ENCODE measurements around the gene GPR87. TPM values are rescaled to one million over a fixed set of nuclear protein-coding genes. Genes with fewer than 3 reads are reported as not detected.

GPR87 gene
- total and polyA plus RNA-seq, 9 of the 15 experiments (the other 6 are each of a cell fraction or from before 2014, with no cell fraction given) = not detected

GRCh38 chr3:151265166-151265565 is 51.5 kb downstream of the GPR87 start:
- 2% methylated on average over 5 of the region's 5 CpGs for WGBS (ENCODE audit: insufficient coverage, low coverage, missing lambda C conversion rate)
- CTCF ChIA-PET (ENCODE audit: low intra/inter-chr PET ratio) = no interaction called here
- no peaks in the 10 kb centered on the region for H4K20me1 ChIP-seq (replicated peaks; ENCODE audit: control insufficient read depth, insufficient read depth, low read length)
- no peaks in the 10 kb centered on the region for H3K9me3 ChIP-seq (replicated peaks; ENCODE audit: control insufficient read depth, insufficient read depth, low read depth, low read length)
- H3K4me2 ChIP-seq (ENCODE audit: insufficient read depth, low read length) = no peak overlapping the region
- POLR2A ChIA-PET = no interaction called here
- in situ Hi-C loops (cut with MboI) (no loop called here), intact Hi-C loops (cut with micrococcal nuclease) (no loop called here)
- no peak for TF ChIP-seq NCOA2 (IDR thresholded peaks at IDR 0.05; ENCODE audit: partially characterized antibody in 2 of 2)
- FAIRE-seq (no peak), ATAC-seq (no peak), DNase-seq (ENCODE audit: extremely low read depth in 1 of 4, low spot score in 3 of 4) (no peak)
- no peaks in the 10 kb centered on the region for H3K79me2 ChIP-seq (ENCODE audit: control insufficient read depth, insufficient read depth, low read length)
- H3K9ac ChIP-seq (ENCODE audit: insufficient read depth in 1 of 2, low read depth in 2 of 2, low read length in 2 of 2) = no peak overlapping the region
- no peak overlapping the region for H3K27ac ChIP-seq (ENCODE audit: extremely low read depth, low read depth, low read length)
- no peaks in the 10 kb centered on the region for H3K36me3 ChIP-seq (ENCODE audit: control insufficient read depth, insufficient read depth, low read length)
- no peaks in the 10 kb centered on the region for H3K9me1 ChIP-seq (ENCODE audit: control insufficient read depth, insufficient read depth, low read length)
- H2AFZ ChIP-seq (ENCODE audit: low read depth, low read length) = no peak overlapping the region
- no peak overlapping the region for H3K4me3 ChIP-seq
- H3K27me3 ChIP-seq (ENCODE audit: control insufficient read depth in 2 of 2, insufficient read depth in 2 of 2, low read length in 2 of 2) = peaks cover 2 to 18% of the 10 kb centered on the region in 2 experiments; a peak in 3 of 5 replicates
- H3K4me1 ChIP-seq (replicated peaks in 1 of 2; ENCODE audit: control insufficient read depth in 2 of 2, insufficient read depth in 2 of 2, low read length in 2 of 2) = no peaks in the 10 kb centered on the region
- no TSS peak for BruUV-seq (replicated peaks)

GRCh38 chr3:151264605-151265004 is 52.0 kb downstream of the GPR87 start:
- Histone ChIP-seq H2AFZ (ENCODE audit: low read depth, low read length) (no peak overlapping the region), H3K9me3 (replicated peaks; ENCODE audit: control insufficient read depth, insufficient read depth, low read depth, low read length) (no peaks in the 10 kb centered on the region), H3K27me3 (ENCODE audit: control insufficient read depth in 2 of 2, insufficient read depth in 2 of 2, low read length in 2 of 2) (peaks cover 2 to 18% of the 10 kb centered on the region in 2 experiments; a peak in 3 of 5 replicates), H3K4me1 (replicated peaks in 1 of 2; ENCODE audit: control insufficient read depth in 2 of 2, insufficient read depth in 2 of 2, low read length in 2 of 2) (no peaks in the 10 kb centered on the region), H3K4me3 (no peak overlapping the region), H3K9ac (ENCODE audit: insufficient read depth in 1 of 2, low read depth in 2 of 2, low read length in 2 of 2) (no peak overlapping the region), H3K27ac (ENCODE audit: extremely low read depth, low read depth, low read length) (no peak overlapping the region), H4K20me1 (replicated peaks; ENCODE audit: control insufficient read depth, insufficient read depth, low read length) (no peaks in the 10 kb centered on the region), H3K9me1 (ENCODE audit: control insufficient read depth, insufficient read depth, low read length) (no peaks in the 10 kb centered on the region), H3K36me3 (ENCODE audit: control insufficient read depth, insufficient read depth, low read length) (no peaks in the 10 kb centered on the region), H3K79me2 (ENCODE audit: control insufficient read depth, insufficient read depth, low read length) (no peaks in the 10 kb centered on the region), H3K4me2 (ENCODE audit: insufficient read depth, low read length) (no peak overlapping the region)
- ChIA-PET POLR2A (no interaction called here), CTCF (ENCODE audit: low intra/inter-chr PET ratio) (no interaction called here)
- BruUV-seq (replicated peaks) = no TSS peak
- 0% methylated on average over 1 of the region's 1 CpG for WGBS (ENCODE audit: insufficient coverage, low coverage, missing lambda C conversion rate)
- DNase-seq (ENCODE audit: extremely low read depth in 1 of 4, low spot score in 3 of 4) (no peak), ATAC-seq (no peak), FAIRE-seq (no peak)
- in situ Hi-C loops (cut with MboI) = no loop called here
- TF ChIP-seq ZBTB9 (CRISPR knock-in tag; IDR thresholded peaks at IDR 0.05) (no peak), IFI16 (CRISPR knock-in tag; IDR thresholded peaks at IDR 0.05) (no peak), MED1 (CRISPR knock-in tag; IDR thresholded peaks at IDR 0.05; ENCODE audit: borderline replicate concordance) (no peak), SAFB2 (IDR thresholded peaks at IDR 0.05; ENCODE audit: borderline replicate concordance, low read depth, low read length, severe bottlenecking) (no peak), RCOR1 (IDR thresholded peaks at IDR 0.05; ENCODE audit: borderline replicate concordance in 1 of 2, low read depth in 2 of 2, low read length in 2 of 2) (no peak), FOSL1 (tag; conservative IDR thresholded peaks at IDR 0.05) (no peak), CBFB (CRISPR knock-in tag; IDR thresholded peaks at IDR 0.05) (no peak), ETV1 (tag; conservative IDR thresholded peaks at IDR 0.05; ENCODE audit: low read depth) (no peak)
- TF ChIP-seq, protein P1, sequence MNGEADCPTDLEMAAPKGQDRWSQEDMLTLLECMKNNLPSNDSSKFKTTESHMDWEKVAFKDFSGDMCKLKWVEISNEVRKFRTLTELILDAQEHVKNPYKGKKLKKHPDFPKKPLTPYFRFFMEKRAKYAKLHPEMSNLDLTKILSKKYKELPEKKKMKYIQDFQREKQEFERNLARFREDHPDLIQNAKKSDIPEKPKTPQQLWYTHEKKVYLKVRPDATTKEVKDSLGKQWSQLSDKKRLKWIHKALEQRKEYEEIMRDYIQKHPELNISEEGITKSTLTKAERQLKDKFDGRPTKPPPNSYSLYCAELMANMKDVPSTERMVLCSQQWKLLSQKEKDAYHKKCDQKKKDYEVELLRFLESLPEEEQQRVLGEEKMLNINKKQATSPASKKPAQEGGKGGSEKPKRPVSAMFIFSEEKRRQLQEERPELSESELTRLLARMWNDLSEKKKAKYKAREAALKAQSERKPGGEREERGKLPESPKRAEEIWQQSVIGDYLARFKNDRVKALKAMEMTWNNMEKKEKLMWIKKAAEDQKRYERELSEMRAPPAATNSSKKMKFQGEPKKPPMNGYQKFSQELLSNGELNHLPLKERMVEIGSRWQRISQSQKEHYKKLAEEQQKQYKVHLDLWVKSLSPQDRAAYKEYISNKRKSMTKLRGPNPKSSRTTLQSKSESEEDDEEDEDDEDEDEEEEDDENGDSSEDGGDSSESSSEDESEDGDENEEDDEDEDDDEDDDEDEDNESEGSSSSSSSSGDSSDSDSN (IDR thresholded peaks at IDR 0.05; ENCODE audit: borderline replicate concordance in 1 of 2, low read depth in 2 of 2, low read length in 2 of 2) = no peak
- intact Hi-C loops (cut with micrococcal nuclease) = no loop called here

Data from K562 (cell line).